Erythroblast (primary cell): ENCODE results near the gene TMEM38B.

ENCODE experiments used
- GATA1 ChIP-seq: IDR thresholded peaks from 2 replicates; pipeline ENCODE4 v1.6.1; 2011; ENCODE audit warnings: low read depth, mild to moderate bottlenecking, control low read depth, low read length, moderate library complexity
- POLR2A ChIP-seq: IDR thresholded peaks from 2 replicates; pipeline ENCODE4 v1.6.1; 2011; ENCODE audit warnings: mild to moderate bottlenecking, low read length

DNA sequence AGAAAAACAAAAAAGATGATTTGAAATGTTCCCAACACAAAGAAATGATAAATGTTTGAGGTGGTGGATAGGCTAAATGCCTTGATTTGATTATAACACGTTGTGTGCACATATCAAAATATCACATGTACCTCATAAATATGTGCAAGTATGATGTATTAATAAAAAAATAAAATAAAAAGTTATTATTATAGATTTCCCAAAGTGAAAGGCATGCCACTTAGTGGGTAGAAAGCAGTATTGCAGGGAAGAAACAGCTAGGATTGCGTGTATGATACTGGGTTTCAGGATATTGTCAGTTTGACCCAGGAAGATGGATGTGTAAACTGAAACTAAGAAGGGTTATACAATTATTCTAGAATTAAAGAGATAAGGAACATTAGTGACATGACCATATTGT lies 3.6 kb upstream of the TMEM38B start:
- TF ChIP-seq POLR2A, result no peak
- no peak for TF ChIP-seq GATA1
